22Rv1 (cell line): Measurements from ENCODE around the gene RNF39.

ENCODE experiments used
- CTCF ChIP-seq: fragments of 450-650 bp; IDR thresholded peaks from 2 replicates; pipeline ENCODE4 v1.5.1; 2017; ENCODE audit warnings: mild to moderate bottlenecking
- ZFX ChIP-seq: fragments of 450-650 bp; IDR thresholded peaks from 2 replicates; pipeline ENCODE4 v1.6.1; 2017; ENCODE audit warnings: antibody characterized with exemption, borderline replicate concordance

GRCh38 chr6:30111266-30111856 is 35.8 kb upstream of the RNF39 start:
- TF ChIP-seq CTCF (no peak), ZFX (no peak)
